A549 (cell line): ENCODE measurements around the gene GET4.

Source experiments
- SREBF2 ChIP-seq: fragments of 450-650 bp; IDR thresholded peaks from 2 replicates; pipeline ENCODE4 v1.6.1; 2014; ENCODE audit warnings: mild to moderate bottlenecking, moderate library complexity
- TF ChIP-seq, protein P1 (sequence below): IDR thresholded peaks from 2 replicates; pipeline ENCODE4 v1.6.1; 2012

DNA sequence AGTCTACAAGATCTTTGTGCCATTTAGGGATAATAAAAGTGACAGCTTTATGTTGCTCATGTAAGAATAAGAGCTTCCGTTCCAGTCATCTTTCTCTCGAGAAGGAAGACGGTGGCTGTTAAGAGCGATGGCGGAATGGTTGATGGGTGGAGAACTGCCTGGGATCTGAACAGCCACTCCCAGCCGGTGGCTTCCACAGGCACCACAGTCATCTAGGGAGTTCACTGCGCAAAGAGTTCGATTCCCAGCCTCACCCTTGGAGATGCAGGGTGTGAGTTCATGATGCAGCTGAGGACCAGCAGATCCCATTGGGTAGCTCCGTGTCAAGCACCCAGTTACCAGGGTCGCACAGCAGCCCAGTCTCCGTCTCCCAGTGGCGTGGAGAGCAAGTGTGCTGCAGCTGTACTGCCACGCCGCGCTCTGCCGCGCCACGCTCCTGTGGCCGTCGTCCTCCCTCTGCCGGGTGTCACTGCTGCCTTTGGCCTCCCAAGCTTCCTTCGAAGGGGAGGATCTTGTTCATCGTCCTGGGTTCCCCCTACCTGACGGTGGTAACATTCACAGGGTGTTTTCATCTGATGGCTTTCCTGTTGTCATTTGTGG lies 36.3 kb upstream of the GET4 start:
- no peak for TF ChIP-seq SREBF2
- TF ChIP-seq, protein P1, sequence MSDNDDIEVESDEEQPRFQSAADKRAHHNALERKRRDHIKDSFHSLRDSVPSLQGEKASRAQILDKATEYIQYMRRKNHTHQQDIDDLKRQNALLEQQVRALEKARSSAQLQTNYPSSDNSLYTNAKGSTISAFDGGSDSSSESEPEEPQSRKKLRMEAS, result no peak
